Muscle of leg (tissue), 11 donors: ENCODE measurements around the gene ST3GAL6. TPM values are rescaled to one million over a fixed set of nuclear protein-coding genes. Genes with fewer than 3 reads are reported as not detected.
A peak's percentile ranks its signal among the peaks of the same experiment; 100 is the strongest.

Experiments used
- DNase-seq: peaks from one replicate; pipeline ENCODE4 v3.0.0; 2013
- H3K27ac ChIP-seq: one replicate; pipeline ENCODE4 v1.5.1; 2013; ENCODE audit warnings: mild to moderate bottlenecking, low read length, control low read depth
- H3K27me3 ChIP-seq: one replicate; pipeline ENCODE4 v1.6.1; 2013; ENCODE audit warnings: low read length; ENCODE audit not compliant: control insufficient read depth, insufficient read depth
- H3K36me3 ChIP-seq: one replicate; pipeline ENCODE4 v1.6.1; 2013; ENCODE audit warnings: low read length; ENCODE audit not compliant: control insufficient read depth, insufficient read depth
- H3K4me1 ChIP-seq: one replicate; pipeline ENCODE4 v1.6.1; 2013; ENCODE audit warnings: low read length; ENCODE audit not compliant: control insufficient read depth, insufficient read depth
- H3K4me3 ChIP-seq: one replicate; pipeline ENCODE4 v1.5.1; 2013; ENCODE audit warnings: low read length, control low read depth
- H3K9me3 ChIP-seq: replicated peaks from 2 replicates; pipeline ENCODE4 v1.6.1; 2013; ENCODE audit warnings: low read depth, low read length; ENCODE audit not compliant: control insufficient read depth
- WGBS: methylation state at CpG from one replicate; pipeline ENCODE4 v1.1.5; 2013; ENCODE audit warnings: missing lambda C conversion rate; ENCODE audit not compliant: insufficient coverage; 5-methylcytosine and 5-hydroxymethylcytosine counted together
- polyA plus RNA-seq, 8 donors: library from polyadenylated mRNA; unstranded; fragments of 120-200 nt; gene quantifications; one replicate each; pipeline versions ENCODE4 v1.2.1 to v1.2.3, GENCODE V29; 2013; ENCODE audit warnings: inconsistent platforms in 1 of 8, low replicate concordance in 1 of 8; ENCODE audit not compliant: insufficient read length in 8 of 8, insufficient read depth in 1 of 8
- total RNA-seq: library from RNA; stranded (reverse); fragments of 120-200 nt; gene quantifications from one replicate; pipeline ENCODE4 v1.2.4, GENCODE V29; 2013

Gene ST3GAL6
- total and polyA plus RNA-seq, 9 donors = 4.3 to 9.1 (median 5.8) TPM

GRCh38 chr3:98797905-98798304 lies 34.8 kb downstream of the ST3GAL6 start:
- no peaks in the 10 kb centered on the region for H3K4me1 ChIP-seq
- H3K27ac ChIP-seq = no peak overlapping the region
- no peaks in the 10 kb centered on the region for H3K27me3 ChIP-seq
- peaks cover 18% of the 10 kb centered on the region for H3K36me3 ChIP-seq
- H3K4me3 ChIP-seq = no peak overlapping the region
- no peaks in the 10 kb centered on the region for H3K9me3 ChIP-seq
- no peak for DNase-seq
- no CpG with 5 or more reads among the region's 4 CpGs for WGBS

GRCh38 chr3:98798820-98799219 lies 35.7 kb downstream of the ST3GAL6 start:
- no peaks in the 10 kb centered on the region for H3K4me1 ChIP-seq
- H3K27ac ChIP-seq = no peak overlapping the region
- no peak for DNase-seq
- WGBS = no CpG with 5 or more reads among the region's 4 CpGs
- no peaks in the 10 kb centered on the region for H3K9me3 ChIP-seq
- H3K4me3 ChIP-seq = no peak overlapping the region
- peaks cover 18% of the 10 kb centered on the region for H3K36me3 ChIP-seq
- no peaks in the 10 kb centered on the region for H3K27me3 ChIP-seq

GRCh38 chr3:98799479-98799878 lies 36.3 kb downstream of the ST3GAL6 start:
- Histone ChIP-seq H3K27me3 (no peaks in the 10 kb centered on the region), H3K36me3 (peaks cover 18% of the 10 kb centered on the region), H3K4me3 (no peak overlapping the region), H3K4me1 (no peaks in the 10 kb centered on the region), H3K9me3 (no peaks in the 10 kb centered on the region), H3K27ac (no peak overlapping the region)
- DNase-seq = no peak
- 100% methylated on average over 2 of the region's 3 CpGs for WGBS

- H3K4me1 ChIP-seq = no peaks in the 10 kb centered on the region
- no peak overlapping the region for H3K27ac ChIP-seq
- H3K27me3 ChIP-seq = no peaks in the 10 kb centered on the region
- H3K36me3 ChIP-seq = peaks cover 18% of the 10 kb centered on the region
- no peak overlapping the region for H3K4me3 ChIP-seq
- no peaks in the 10 kb centered on the region for H3K9me3 ChIP-seq
- no peak for DNase-seq
- 90% methylated on average over 3 of the region's 3 CpGs for WGBS
These were observed 37.3 kb downstream of the ST3GAL6 start for GRCh38 chr3:98800401-98800800.

- peaks cover 24% of the 10 kb centered on the region for H3K36me3 ChIP-seq
- 94% methylated on average over 2 of the region's 7 CpGs for WGBS
- no peaks in the 10 kb centered on the region for H3K9me3 ChIP-seq
- H3K27ac ChIP-seq = no peak overlapping the region
- no peak for DNase-seq
- no peak overlapping the region for H3K4me3 ChIP-seq
- no peaks in the 10 kb centered on the region for H3K27me3 ChIP-seq
- no peaks in the 10 kb centered on the region for H3K4me1 ChIP-seq
These were observed 38.1 kb downstream of the ST3GAL6 start for GRCh38 chr3:98801043-98801747.

GRCh38 chr3:98805571-98805970 lies 42.4 kb downstream of the ST3GAL6 start:
- Histone ChIP-seq H3K36me3 (peaks cover 36% of the 10 kb centered on the region), H3K27me3 (no peaks in the 10 kb centered on the region), H3K9me3 (no peaks in the 10 kb centered on the region), H3K4me1 (no peaks in the 10 kb centered on the region), H3K27ac (no peak overlapping the region), H3K4me3 (no peak overlapping the region)
- 90% methylated on average over 4 of the region's 6 CpGs for WGBS
- no peak for DNase-seq

GRCh38 chr3:98806521-98806920 lies 43.4 kb downstream of the ST3GAL6 start:
- Histone ChIP-seq H3K4me3 (no peak overlapping the region), H3K9me3 (no peaks in the 10 kb centered on the region), H3K27ac (no peak overlapping the region), H3K36me3 (peaks cover 32% of the 10 kb centered on the region), H3K4me1 (no peaks in the 10 kb centered on the region), H3K27me3 (no peaks in the 10 kb centered on the region)
- DNase-seq = no peak
- WGBS = 86% methylated on average over 1 of the region's 1 CpG

- H3K27me3 ChIP-seq = no peaks in the 10 kb centered on the region
- 100% methylated on average over 2 of the region's 4 CpGs for WGBS
- H3K36me3 ChIP-seq = peaks cover 31% of the 10 kb centered on the region
- H3K4me1 ChIP-seq = no peaks in the 10 kb centered on the region
- no peak for DNase-seq
- H3K4me3 ChIP-seq = no peak overlapping the region
- no peak overlapping the region for H3K27ac ChIP-seq
- H3K9me3 ChIP-seq = no peaks in the 10 kb centered on the region
These were observed 43.9 kb downstream of the ST3GAL6 start for GRCh38 chr3:98807011-98807410.

GRCh38 chr3:98807561-98807960 lies 44.4 kb downstream of the ST3GAL6 start:
- Histone ChIP-seq H3K9me3 (no peaks in the 10 kb centered on the region), H3K4me3 (no peak overlapping the region), H3K27ac (no peak overlapping the region), H3K4me1 (no peaks in the 10 kb centered on the region), H3K27me3 (no peaks in the 10 kb centered on the region), H3K36me3 (peaks cover 31% of the 10 kb centered on the region)
- WGBS = 100% methylated on average over 1 of the region's 1 CpG
- DNase-seq = no peak

GRCh38 chr3:98808071-98808470 lies 44.9 kb downstream of the ST3GAL6 start:
- H3K27me3 ChIP-seq = no peaks in the 10 kb centered on the region
- H3K36me3 ChIP-seq = peaks cover 31% of the 10 kb centered on the region
- H3K27ac ChIP-seq = no peak overlapping the region
- H3K4me1 ChIP-seq = no peaks in the 10 kb centered on the region
- DNase-seq = no peak
- no peak overlapping the region for H3K4me3 ChIP-seq
- no peaks in the 10 kb centered on the region for H3K9me3 ChIP-seq
- no CpG with 5 or more reads among the region's 2 CpGs for WGBS

- Histone ChIP-seq H3K27ac (no peak overlapping the region), H3K36me3 (peaks cover 32% of the 10 kb centered on the region), H3K4me3 (no peak overlapping the region), H3K9me3 (no peaks in the 10 kb centered on the region), H3K4me1 (no peaks in the 10 kb centered on the region), H3K27me3 (no peaks in the 10 kb centered on the region)
- no CpG with 5 or more reads among the region's 3 CpGs for WGBS
- DNase-seq = peak; percentile 33
These were observed 46.4 kb downstream of the ST3GAL6 start for GRCh38 chr3:98809557-98809956.
